ENCODE data around the gene SLBP. TPM values are rescaled to one million over a fixed set of nuclear protein-coding genes. Genes with fewer than 3 reads are reported as not detected.
"Not testable (repeated sequence)": the region's sequence is repeated elsewhere in the genome, so short reads cannot be mapped to it uniquely, and the experiment has no call there.

The SLBP gene
- total RNA-seq, 1 donor from 2014 or later = 86.7 TPM

GRCh38 chr4:1676605-1677525 is 35.3 kb downstream of the SLBP start:
- DNase-seq (ENCODE audit: low read depth, low spot score) = no peak

DNA sequence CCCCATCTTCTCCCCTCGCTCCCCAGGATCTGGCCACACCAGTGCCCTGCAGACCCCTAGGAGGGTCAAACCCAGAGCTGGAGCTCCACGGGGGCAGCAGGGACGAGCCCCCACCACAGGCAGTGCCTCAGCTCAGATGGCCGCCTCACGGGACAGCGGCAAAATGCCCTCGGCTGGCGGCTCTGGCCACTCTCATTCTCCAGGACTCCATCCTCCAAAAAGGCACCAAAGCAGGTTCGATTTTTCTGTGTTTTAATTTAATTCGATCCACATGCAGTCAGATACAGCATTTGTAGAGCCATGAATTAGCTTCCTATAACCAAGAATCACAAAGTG is 36.3 kb downstream of the SLBP start:
- DNase-seq (ENCODE audit: low read depth, low spot score) = no peak

DNA sequence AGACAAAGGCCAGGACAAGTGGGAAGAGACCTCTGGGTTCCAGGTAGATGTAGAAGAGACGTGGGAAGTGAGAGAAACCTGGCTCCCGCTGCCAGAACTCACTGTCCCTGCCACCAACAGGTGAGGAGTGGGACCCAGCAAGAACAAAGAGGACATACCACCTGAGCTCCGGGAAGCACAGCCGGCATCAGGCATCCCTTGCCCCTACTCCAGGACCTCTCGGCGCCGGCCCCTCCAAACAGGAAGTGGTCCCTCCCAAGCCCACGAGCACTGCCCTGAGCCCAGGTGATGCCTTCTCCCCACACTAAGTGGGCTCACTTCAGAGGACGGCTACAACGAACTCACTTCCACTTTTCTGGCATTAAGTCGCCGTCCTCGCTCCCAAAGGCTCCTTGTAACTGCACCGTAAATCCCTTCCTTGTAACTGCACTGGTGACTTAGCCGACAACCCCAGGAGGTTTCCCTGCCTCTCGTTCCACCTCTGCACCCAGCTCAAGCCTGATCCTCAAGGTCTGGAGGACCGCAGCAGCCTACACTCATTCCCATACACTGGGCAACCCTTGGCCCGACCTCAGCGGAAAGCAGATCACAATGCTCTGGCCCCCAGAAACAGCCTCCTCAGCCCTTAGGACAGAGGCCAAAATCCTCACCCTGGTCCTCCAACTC is 36.9 kb downstream of the SLBP start:
- no peak for DNase-seq (ENCODE audit: low read depth, low spot score)

- DNase-seq (ENCODE audit: low read depth, low spot score) = no peak
These were observed 37.4 kb downstream of the SLBP start for GRCh38 chr4:1674682-1675081.

DNA sequence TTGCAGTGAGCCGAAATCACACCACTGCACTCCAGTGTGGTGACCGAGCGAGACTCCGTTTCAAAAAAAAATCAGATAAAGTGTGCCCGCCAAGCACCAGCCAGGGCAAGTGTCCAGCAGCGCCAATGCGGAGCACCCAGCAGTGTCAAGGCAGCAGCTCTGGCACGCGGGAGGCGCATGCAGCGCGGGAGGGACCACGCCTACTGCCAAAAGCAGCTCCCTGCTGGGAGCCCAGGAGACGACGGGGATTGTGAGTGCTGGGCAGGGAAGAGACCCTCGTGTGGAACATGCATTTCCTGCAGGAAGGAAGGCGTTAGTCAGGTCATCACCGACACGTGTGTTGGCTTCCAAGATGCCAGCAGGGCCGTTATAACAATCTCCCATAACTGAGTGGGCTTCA is 38.4 kb downstream of the SLBP start:
- no peak for DNase-seq (ENCODE audit: low read depth, low spot score)

DNA sequence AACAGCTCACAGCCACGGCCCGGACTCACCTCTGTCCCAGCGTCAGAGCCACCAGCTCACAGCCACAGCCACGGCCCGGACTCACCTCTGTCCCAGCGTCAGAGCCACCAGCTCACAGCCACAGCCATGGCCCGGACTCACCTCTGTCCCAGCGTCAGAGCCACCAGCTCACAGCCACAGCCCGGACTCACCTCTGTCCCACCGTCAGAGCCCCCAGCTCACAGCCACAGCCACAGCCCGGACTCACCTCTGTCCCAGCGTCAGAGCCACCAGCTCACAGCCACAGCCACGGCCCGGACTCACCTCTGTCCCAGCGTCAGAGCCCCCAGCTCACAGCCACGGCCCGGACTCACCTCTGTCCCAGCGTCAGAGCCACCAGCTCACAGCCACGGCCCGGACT is 41.1 kb downstream of the SLBP start:
- DNase-seq (ENCODE audit: low read depth, low spot score) = not testable (repeated sequence)

GRCh38 chr4:1670279-1670678 is 41.8 kb downstream of the SLBP start:
- DNase-seq (ENCODE audit: low read depth, low spot score) = no peak

- DNase-seq (ENCODE audit: low read depth, low spot score) = no peak
These were observed 42.3 kb downstream of the SLBP start for GRCh38 chr4:1669850-1670249.

DNA sequence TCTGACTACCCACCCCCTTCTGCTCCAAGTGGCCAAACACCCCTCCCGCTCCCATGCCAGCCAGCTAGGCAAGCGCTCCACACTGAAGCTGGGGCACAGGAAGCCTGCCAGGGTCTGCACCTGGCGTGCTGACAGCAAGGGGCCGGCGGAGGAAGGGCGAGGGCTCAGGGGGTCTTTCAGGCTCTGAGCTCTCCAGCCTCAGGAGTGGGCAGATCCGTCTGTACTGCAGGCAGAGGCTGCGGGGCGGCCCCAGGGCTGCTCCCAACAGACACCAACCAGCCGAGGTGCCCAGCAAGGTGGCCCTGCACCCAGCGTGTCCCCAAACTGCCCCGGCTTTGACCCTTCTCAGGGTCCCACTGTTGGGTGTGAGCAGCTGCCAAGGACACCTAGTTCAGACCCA is 42.8 kb downstream of the SLBP start:
- DNase-seq (ENCODE audit: low read depth, low spot score) = no peak

GRCh38 chr4:1668488-1668840 is 43.7 kb downstream of the SLBP start:
- DNase-seq (ENCODE audit: low read depth, low spot score) = no peak

DNA sequence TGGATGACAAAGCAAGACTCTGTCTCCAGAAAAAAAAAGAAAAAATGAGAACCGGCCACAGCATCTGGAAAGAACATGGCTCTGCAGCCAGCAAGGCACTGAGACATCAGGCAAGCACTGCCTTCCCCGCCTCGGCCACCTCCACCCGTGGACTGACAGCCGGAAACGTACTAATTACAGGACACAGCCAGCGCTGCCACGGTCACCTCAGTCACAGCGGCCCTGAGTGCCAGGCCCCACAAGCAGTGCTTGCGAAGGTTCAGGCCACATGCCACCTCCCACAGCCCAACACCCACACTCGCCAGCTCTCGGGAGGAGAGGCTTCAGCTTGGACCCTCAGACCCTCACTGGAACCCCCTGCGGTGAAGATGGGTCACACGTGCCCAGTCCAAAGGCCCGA is 44.8 kb downstream of the SLBP start:
- no peak for DNase-seq (ENCODE audit: low read depth, low spot score)

- no peak for DNase-seq (ENCODE audit: low read depth, low spot score)
These were observed 45.7 kb downstream of the SLBP start for GRCh38 chr4:1666391-1666790.

DNA sequence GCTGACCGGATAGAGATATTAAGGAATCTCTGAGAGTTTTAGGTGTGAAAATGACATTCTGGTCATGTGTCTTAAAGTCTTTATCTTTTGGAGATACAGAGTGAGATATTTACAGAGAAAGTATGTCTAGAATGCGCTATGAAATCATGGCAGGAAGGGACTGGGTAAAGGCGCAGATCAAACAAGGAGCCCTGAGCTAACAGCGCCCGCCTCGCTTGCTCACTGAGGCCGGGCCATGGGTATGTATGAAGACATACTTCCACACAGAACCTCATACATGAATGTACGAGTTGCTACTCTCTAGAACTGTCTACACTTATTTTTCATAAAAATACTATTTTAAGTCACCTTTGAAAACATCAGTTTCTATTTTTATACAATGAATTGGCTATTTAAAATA is 48.0 kb downstream of the SLBP start:
- DNase-seq (ENCODE audit: low read depth, low spot score) = no peak

- DNase-seq (ENCODE audit: low read depth, low spot score) = no peak
These were observed 48.6 kb downstream of the SLBP start for GRCh38 chr4:1663549-1663948.

GRCh38 chr4:1661695-1662094 is 50.4 kb downstream of the SLBP start:
- no peak for DNase-seq (ENCODE audit: low read depth, low spot score)

DNA sequence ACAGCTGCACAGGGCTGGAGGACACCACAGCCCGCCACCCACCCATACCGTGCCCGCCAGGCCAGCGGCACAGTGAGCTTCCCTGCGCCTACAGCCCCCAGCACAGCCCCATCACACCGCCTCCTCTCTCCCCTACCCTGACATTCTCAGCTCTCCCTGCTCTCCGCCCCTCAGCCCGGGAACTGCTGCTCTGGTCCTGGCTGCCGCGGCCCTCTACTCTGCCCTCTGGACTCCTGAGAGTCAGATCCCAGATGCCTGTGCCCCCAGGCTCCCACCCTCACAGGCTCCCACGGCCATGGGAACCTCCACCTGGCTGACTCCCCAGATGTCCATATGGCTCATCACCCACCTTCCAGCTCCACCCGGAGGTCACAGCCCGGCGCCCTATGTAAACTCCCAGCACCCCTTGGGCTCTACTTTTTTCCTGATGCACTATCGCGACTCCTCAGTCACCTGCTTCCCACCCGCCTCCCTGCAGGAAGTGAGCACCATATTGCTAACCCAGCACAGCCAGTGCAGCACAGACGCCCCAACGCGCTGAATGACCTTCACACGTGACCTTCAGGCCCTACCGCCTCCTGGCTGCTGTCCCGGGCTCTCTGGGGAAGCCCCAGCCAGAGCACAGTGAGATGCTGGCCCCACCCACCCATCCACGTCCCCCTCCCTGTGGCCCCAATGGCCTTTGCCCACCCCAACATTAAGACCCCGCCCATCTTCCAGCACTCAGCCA is 51.0 kb downstream of the SLBP start:
- no peak for DNase-seq (ENCODE audit: low read depth, low spot score)

DNA sequence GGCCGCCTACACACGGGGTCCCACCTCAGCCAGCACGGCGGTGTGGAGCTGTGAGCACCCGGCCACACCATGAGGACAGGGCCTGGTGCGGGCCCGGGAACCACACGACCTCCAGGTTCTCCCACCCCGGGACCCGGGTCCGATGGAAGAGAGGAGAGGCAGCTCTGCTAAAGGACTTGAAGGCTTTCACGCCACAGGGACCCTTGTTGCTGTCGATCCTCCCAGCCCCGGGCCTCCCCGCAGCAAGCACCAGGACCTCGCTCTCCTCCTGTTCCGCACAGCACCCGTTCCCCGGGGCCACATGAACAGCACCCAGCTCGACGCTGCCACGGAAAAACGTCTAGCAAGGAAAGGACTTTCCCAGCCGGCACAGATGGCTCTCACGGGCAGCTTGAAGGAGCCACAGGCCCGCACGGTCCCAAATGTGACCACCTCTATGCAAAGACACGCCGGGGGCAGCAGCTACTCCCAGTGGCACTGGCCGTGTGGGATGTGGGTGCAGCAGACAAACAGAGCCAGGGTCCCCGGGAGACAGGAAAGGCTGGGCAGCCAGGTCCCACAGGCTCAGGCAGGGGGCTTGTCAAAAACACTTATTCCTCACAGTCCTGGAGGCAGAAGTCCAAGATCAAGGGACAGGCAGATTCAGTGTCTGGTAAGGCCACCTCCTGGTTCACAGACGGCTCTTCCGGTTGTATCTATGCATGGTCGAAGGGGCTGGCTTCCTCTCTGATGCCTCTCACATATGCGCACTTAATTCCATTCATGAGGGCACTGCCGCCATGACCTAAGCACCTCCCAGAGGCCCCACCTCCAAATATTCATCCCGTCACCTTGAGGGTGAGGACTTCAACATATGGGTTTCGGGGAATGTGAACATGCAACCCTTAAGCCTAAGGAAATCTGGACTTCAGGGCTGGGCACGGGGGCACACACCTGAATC is 52.7 kb downstream of the SLBP start:
- no peak for DNase-seq (ENCODE audit: low read depth, low spot score)

DNA sequence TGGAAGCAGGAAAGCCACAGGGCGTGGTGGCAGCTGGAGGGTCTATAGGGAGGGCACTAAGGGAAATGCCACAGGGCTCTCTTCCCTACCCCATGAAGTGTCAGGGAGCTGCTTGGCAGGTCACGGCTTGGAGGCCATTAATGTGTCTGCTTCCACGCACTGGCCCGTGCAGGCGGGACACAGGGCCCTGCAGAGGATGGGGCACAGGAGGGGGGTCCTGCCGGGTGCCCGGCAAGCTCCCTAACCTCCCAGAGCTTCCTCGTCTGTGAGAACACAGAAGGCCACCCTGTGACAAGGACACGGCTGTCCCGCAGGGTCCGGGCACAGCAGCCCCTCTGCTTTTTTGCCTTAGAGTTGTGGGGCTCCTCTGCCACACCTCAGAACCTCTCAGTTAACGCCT is 53.5 kb downstream of the SLBP start:
- no peak for DNase-seq (ENCODE audit: low read depth, low spot score)

DNA sequence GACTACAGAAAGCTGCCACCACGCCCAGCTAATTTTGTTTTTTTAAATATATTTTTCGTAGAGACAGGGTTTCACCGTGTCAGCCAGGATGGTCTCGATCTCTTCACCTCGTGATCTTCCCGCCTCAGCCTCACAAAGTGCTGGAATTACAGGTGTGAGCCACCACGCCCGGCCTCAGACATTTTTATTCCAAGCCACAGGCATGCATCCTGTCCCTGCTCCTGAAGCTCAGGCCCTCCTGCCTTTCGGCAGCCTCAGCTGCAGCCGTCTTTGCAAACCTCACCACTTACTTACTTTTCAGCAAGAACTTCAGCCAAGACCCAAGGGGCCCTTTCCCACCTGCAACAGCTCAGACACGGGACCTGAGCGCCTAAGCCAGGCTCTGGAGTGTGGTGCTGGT is 54.0 kb downstream of the SLBP start:
- no peak for DNase-seq (ENCODE audit: low read depth, low spot score)

DNA sequence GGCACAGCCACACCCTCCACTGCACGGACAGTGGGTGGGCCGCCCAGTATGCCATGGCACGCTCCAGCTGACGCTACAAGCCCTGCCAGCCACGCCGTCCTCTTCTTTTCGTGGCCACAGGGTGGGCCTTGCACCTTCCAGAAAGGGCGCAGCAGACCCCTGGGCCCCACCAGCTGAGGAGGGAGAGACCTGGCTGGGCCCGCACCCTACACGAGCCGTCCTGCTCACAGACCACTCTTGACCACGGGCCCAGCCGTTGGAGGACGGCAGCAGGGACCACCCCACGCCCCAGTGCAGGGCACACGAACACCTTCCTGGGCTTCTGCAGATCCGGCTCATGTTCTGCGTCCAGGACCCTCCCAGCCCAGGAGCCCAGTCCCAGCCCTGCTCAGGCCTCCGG is 55.1 kb downstream of the SLBP start:
- no peak for DNase-seq (ENCODE audit: low read depth, low spot score)

DNA sequence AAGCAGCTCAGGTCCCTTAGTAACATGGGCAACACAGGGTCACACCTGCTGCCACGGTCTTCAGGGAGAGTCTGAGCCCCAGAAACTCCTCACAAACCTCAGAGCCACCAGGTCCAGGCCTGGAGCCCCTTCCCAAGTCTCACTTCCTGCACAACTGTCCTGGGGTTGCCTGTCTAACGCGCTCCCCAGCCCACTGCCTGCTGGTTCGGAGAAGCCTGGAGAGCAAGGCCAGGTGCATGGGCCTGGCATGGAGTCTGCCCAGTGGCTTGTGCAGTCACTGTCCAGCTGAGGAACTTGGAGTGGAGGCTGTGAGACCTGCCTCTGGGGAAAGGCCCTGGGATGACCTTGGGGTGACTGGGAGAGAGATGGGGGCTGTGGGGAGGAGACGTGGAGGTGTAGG is 56.0 kb downstream of the SLBP start:
- DNase-seq (ENCODE audit: low read depth, low spot score) = no peak
